H1 (cell line): ENCODE data around the gene NME1. TPM values are rescaled to one million over a fixed set of nuclear protein-coding genes. Genes with fewer than 3 reads are reported as not detected.

Experiments
- CTCF ChIA-PET: fragments of 300-600 bp; sonication (Branson Sonifier 250); formaldehyde crosslinking; loops from one replicate; lab custom pipeline; 2021; ENCODE audit not compliant: partially characterized antibody; lab: Charles Lee
- POLR2A ChIA-PET: fragments of 300-600 bp; sonication (Branson Sonifier 250); formaldehyde crosslinking; loops from one replicate; lab custom pipeline; 2021; ENCODE audit warnings: inconsistent platforms; ENCODE audit not compliant: partially characterized antibody; lab: Charles Lee
- DNase-seq, 2 experiments: peaks; one replicate each; pipeline versions ENCODE4 v3.0.0 to v3.0.0-alpha.2; 2010 to 2022; ENCODE audit warnings: low spot score in 2 of 2, low read depth in 1 of 2, mixed read lengths in 1 of 2
- FAIRE-seq: peaks from 2 replicates; lab custom pipeline; 2011; peaks lifted over from hg19 to GRCh38; lab: Jason Lieb, UNC
- H2AFZ ChIP-seq: 2 replicates; pipeline ENCODE4 v1.8.1; 2012; ENCODE audit warnings: low read length, inconsistent platforms
- H2AK5ac ChIP-seq: 2 replicates; pipeline ENCODE4 v1.6.1; 2013; ENCODE audit warnings: low read depth, low read length
- H2BK120ac ChIP-seq: replicated peaks from 2 replicates; pipeline ENCODE3; 2013; ENCODE audit warnings: low read depth, low read length, inconsistent platforms
- H2BK12ac ChIP-seq: 2 replicates; pipeline ENCODE4 v1.6.1; 2013; ENCODE audit warnings: low read depth, low read length
- H2BK15ac ChIP-seq: 2 replicates; pipeline ENCODE4 v1.6.1; 2013; ENCODE audit warnings: low read length
- H2BK20ac ChIP-seq: 2 replicates; pipeline ENCODE4 v1.6.1; 2013; ENCODE audit warnings: low read length
- H2BK5ac ChIP-seq: 2 replicates; pipeline ENCODE4 v1.6.1; 2013; ENCODE audit warnings: low read depth, low read length
- H3K14ac ChIP-seq: 2 replicates; pipeline ENCODE4 v1.6.1; 2013; ENCODE audit warnings: inconsistent platforms; ENCODE audit not compliant: insufficient read length
- H3K18ac ChIP-seq: 2 replicates; pipeline ENCODE4 v1.6.1; 2013; ENCODE audit warnings: low read length; ENCODE audit errors: extremely low read depth
- H3K23ac ChIP-seq: 2 replicates; pipeline ENCODE4 v1.6.1; 2013; ENCODE audit warnings: inconsistent platforms; ENCODE audit not compliant: insufficient read length
- H3K23me2 ChIP-seq: 2 replicates; pipeline ENCODE4 v1.6.1; 2013; ENCODE audit warnings: low read depth, low read length
- H3K27ac ChIP-seq: 2 replicates; pipeline ENCODE4 v1.6.1; 2011; ENCODE audit warnings: low read depth, low read length, inconsistent platforms
- H3K27me3 ChIP-seq, 4 experiments: replicated peaks in 1 of 4; 1 replicate in 1 of 4; 2 replicates in 3 of 4; pipeline versions ENCODE4 v1.6.1 to v1.8.1; 2011 to 2013; ENCODE audit warnings: low read length in 3 of 4, mild to moderate bottlenecking in 3 of 4, inconsistent platforms in 2 of 4, mixed read lengths in 2 of 4, moderate library complexity in 1 of 4; ENCODE audit not compliant: control insufficient read depth in 3 of 4, insufficient read depth in 3 of 4; ENCODE audit errors: extremely low read depth in 1 of 4
- H3K36me3 ChIP-seq, 4 experiments: 2 replicates each; pipeline versions ENCODE4 v1.6.1 to v1.8.1; 2011 to 2013; ENCODE audit warnings: mild to moderate bottlenecking in 4 of 4, low read length in 3 of 4, moderate library complexity in 2 of 4, control low read depth in 1 of 4, inconsistent platforms in 1 of 4; ENCODE audit not compliant: insufficient read depth in 4 of 4, control insufficient read depth in 2 of 4
- H3K4ac ChIP-seq: replicated peaks from 2 replicates; pipeline ENCODE3; 2013; ENCODE audit warnings: low read length, low read depth, mixed read lengths, inconsistent platforms; ENCODE audit not compliant: insufficient read length
- H3K4me1 ChIP-seq, 4 experiments: replicated peaks in 1 of 4; 1 replicate in 1 of 4; 2 replicates in 3 of 4; pipeline versions ENCODE4 v1.6.1 to v1.8.1; 2011 to 2013; ENCODE audit warnings: low read length in 3 of 4, inconsistent platforms in 2 of 4, mixed read lengths in 1 of 4; ENCODE audit not compliant: insufficient read depth in 4 of 4, control insufficient read depth in 3 of 4
- H3K4me2 ChIP-seq, 2 experiments: 2 replicates each; pipeline versions ENCODE4 v1.6.1 to v1.8.1; 2011 to 2013; ENCODE audit warnings: low read depth in 2 of 2, low read length in 2 of 2, control low read depth in 1 of 2, inconsistent platforms in 1 of 2, mild to moderate bottlenecking in 1 of 2; ENCODE audit not compliant: insufficient read depth in 1 of 2
- H3K4me3 ChIP-seq, 4 experiments: fragments of 200-600, 300-600 bp in 1 of 4; sonication (generic), shearing (Covaris generic), sonication (Bioruptor Twin) in 1 of 4; 2 replicates each; pipeline versions ENCODE4 v1.5.1 to v1.8.1; 2011 to 2016; ENCODE audit warnings: low read length in 4 of 4, low read depth in 3 of 4, control low read depth in 2 of 4, inconsistent platforms in 2 of 4, mild to moderate bottlenecking in 2 of 4, mixed read lengths in 1 of 4, moderate library complexity in 1 of 4; ENCODE audit not compliant: insufficient read depth in 2 of 4; ENCODE audit errors: extremely low read depth in 1 of 4
- H3K56ac ChIP-seq: replicated peaks from 2 replicates; pipeline ENCODE3; 2013; ENCODE audit warnings: low read depth, mild to moderate bottlenecking, mixed read lengths, low read length, inconsistent platforms; ENCODE audit not compliant: insufficient read length
- H3K79me1 ChIP-seq: 2 replicates; pipeline ENCODE4 v1.6.1; 2013; ENCODE audit warnings: low read depth, low read length, control low read depth
- H3K79me2 ChIP-seq, 2 experiments: 2 replicates each; pipeline versions ENCODE4 v1.6.1 to v1.8.1; 2012 to 2013; ENCODE audit warnings: low read length in 2 of 2, mild to moderate bottlenecking in 2 of 2, inconsistent platforms in 1 of 2; ENCODE audit not compliant: insufficient read depth in 2 of 2, control insufficient read depth in 1 of 2
- H3K9ac ChIP-seq, 4 experiments: replicated peaks in 1 of 4; 1 replicate in 1 of 4; 2 replicates in 3 of 4; pipeline versions ENCODE4 v1.6.1 to v1.8.1; 2011 to 2013; ENCODE audit warnings: low read depth in 3 of 4, low read length in 3 of 4, control low read depth in 2 of 4, mild to moderate bottlenecking in 2 of 4, moderate library complexity in 2 of 4, inconsistent platforms in 1 of 4; ENCODE audit errors: extremely low read depth in 1 of 4
- H3K9me3 ChIP-seq, 2 experiments: 2 replicates each; pipeline versions ENCODE4 v1.6.1 to v1.8.1; 2012 to 2013; ENCODE audit warnings: mild to moderate bottlenecking in 2 of 2, moderate library complexity in 2 of 2, control low read depth in 1 of 2, inconsistent platforms in 1 of 2, low read depth in 1 of 2, low read length in 1 of 2, mixed read lengths in 1 of 2; ENCODE audit not compliant: insufficient read depth in 2 of 2
- H4K20me1 ChIP-seq, 2 experiments: replicated peaks in 1 of 2; 2 replicates each; pipeline versions ENCODE3 to v1.8.1; 2011 to 2013; ENCODE audit warnings: inconsistent platforms in 2 of 2, low read length in 2 of 2, mild to moderate bottlenecking in 1 of 2; ENCODE audit not compliant: insufficient read depth in 2 of 2, control insufficient read depth in 1 of 2
- H4K5ac ChIP-seq: 2 replicates; pipeline ENCODE4 v1.6.1; 2013; ENCODE audit warnings: low read length, low read depth, mixed read lengths, inconsistent platforms; ENCODE audit not compliant: insufficient read length
- H4K8ac ChIP-seq: 2 replicates; pipeline ENCODE4 v1.8.0; 2013; ENCODE audit warnings: mild to moderate bottlenecking, moderate library complexity, low read length, inconsistent platforms; ENCODE audit not compliant: insufficient read depth; ENCODE audit errors: extremely low read depth
- H4K91ac ChIP-seq: replicated peaks from 2 replicates; pipeline ENCODE3; 2013; ENCODE audit warnings: low read length, mixed read lengths, inconsistent platforms; ENCODE audit not compliant: insufficient read length
- ASH2L ChIP-seq: fragments of 200-600, 300-600 bp; sonication (generic); IDR thresholded peaks from one replicate; pipeline ENCODE4 v1.7.1; 2017; ENCODE audit warnings: low read length
- CBX5 ChIP-seq: fragments of 300-800, 300-1000 bp; sonication (generic); IDR thresholded peaks from 2 replicates; pipeline ENCODE4 v1.7.1; 2016; ENCODE audit warnings: antibody characterized with exemption, low read length, low read depth
- EP300 ChIP-seq, 2 experiments: IDR thresholded peaks; 1 replicate in 1 of 2; 2 replicates in 1 of 2; pipeline ENCODE4 v1.6.1; 2011 to 2012; ENCODE audit warnings: low read depth in 2 of 2, low read length in 2 of 2, mild to moderate bottlenecking in 2 of 2, borderline replicate concordance in 1 of 2, inconsistent platforms in 1 of 2, moderate library complexity in 1 of 2
- HDAC2 ChIP-seq, 2 experiments: fragments of 300-600 bp in 1 of 2; sonication (generic) in 1 of 2; IDR thresholded peaks; 2 replicates each; pipeline ENCODE4 v1.6.1; 2011 to 2012; ENCODE audit warnings: low read depth in 2 of 2, low read length in 2 of 2, mild to moderate bottlenecking in 2 of 2, moderate library complexity in 2 of 2, borderline replicate concordance in 1 of 2, inconsistent platforms in 1 of 2
- PHF8 ChIP-seq: fragments of 200-600 bp; sonication (generic); conservative IDR thresholded peaks from 2 replicates; pipeline ENCODE4 v1.7.1; 2012; ENCODE audit warnings: low read depth, mild to moderate bottlenecking, inconsistent platforms, low read length, moderate library complexity
- SIN3A ChIP-seq, 2 experiments: IDR thresholded peaks in 1 of 2; conservative IDR thresholded peaks in 1 of 2; 2 replicates each; pipeline ENCODE4 v1.6.1; 2011 to 2012; ENCODE audit warnings: low read length in 2 of 2, improper control_type of control experiment in 1 of 2, low read depth in 1 of 2, mild to moderate bottlenecking in 1 of 2
- TBP ChIP-seq: IDR thresholded peaks from 2 replicates; pipeline ENCODE4 v1.6.1; 2011; ENCODE audit warnings: low read depth, low read length, improper control_type of control experiment
- TEAD4 ChIP-seq: IDR thresholded peaks from 2 replicates; pipeline ENCODE4 v1.6.1; 2012; ENCODE audit warnings: low read depth, low read length, inconsistent platforms, mixed read lengths
- WGBS, 2 experiments: shearing (Covaris generic) in 1 of 2; methylation state at CpG; one replicate each; pipeline versions ENCODE4 v1.1.6 to v1.1.7; 2013 to 2015; ENCODE audit warnings: low lambda C conversion rate in 2 of 2, mixed read lengths in 2 of 2, inconsistent platforms in 1 of 2, low coverage in 1 of 2, missing lambda C conversion rate in 1 of 2; ENCODE audit not compliant: insufficient replicate concordance in 2 of 2, insufficient coverage in 1 of 2, insufficient read length in 1 of 2; ENCODE audit errors: extremely low coverage in 1 of 2, missing lambda C conversion rate in 1 of 2; 5-methylcytosine and 5-hydroxymethylcytosine counted together
- polyA plus RNA-seq, 7 experiments: library from polyadenylated mRNA; depleted of rRNA in 3 of 7; stranded (reverse) in 5 of 7; unstranded in 2 of 7; fragments of >200 nt in 5 of 7; fragments of 200-250 nt in 2 of 7; gene quantifications; 1 replicate in 5 of 7; 2 replicates in 1 of 7; 4 replicates in 1 of 7; pipeline versions ENCODE4 v1.2.1 to v1.2.3, GENCODE V29; 2011 to 2013; ENCODE audit warnings: missing spikeins in 2 of 7, mixed read lengths in 2 of 7
- total RNA-seq: library from RNA; stranded (reverse); fragmentation: NEBNext Ultra II Directional; extraction: Animal tissue kit (Norgen Biotek cat#: 25700); gene quantifications from 2 replicates; pipeline ENCODE4 v1.2.1, GENCODE V29; 2021

NME1 gene
- total and polyA plus RNA-seq, 2 of the 8 experiments (the other 6 are each of a cell fraction or from before 2014, with no cell fraction given): 307 to 380 TPM

DNA sequence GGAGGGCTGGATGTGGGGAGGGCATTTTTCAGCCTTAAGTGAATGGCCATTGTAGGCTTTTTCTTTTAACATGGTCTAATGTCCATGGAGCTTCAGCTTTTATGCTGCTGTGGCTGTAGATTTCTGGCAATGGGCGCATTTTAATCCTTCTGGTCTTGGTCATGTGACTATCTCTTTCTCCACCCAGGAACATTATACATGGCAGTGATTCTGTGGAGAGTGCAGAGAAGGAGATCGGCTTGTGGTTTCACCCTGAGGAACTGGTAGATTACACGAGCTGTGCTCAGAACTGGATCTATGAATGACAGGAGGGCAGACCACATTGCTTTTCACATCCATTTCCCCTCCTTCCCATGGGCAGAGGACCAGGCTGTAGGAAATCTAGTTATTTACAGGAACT is 8.2 kb downstream of the NME1 start:
- Histone ChIP-seq H2BK5ac (no peak overlapping the region), H2AFZ (no peak overlapping the region), H4K5ac (no peak overlapping the region), H4K20me1 (peaks cover 0 to 6% of the 10 kb centered on the region in 2 experiments), H2AK5ac (no peak overlapping the region), H3K23ac (no peak overlapping the region), H3K79me2 (peaks cover 0 to 25% of the 10 kb centered on the region in 2 experiments; a peak in 2 of 4 replicates), H2BK20ac (no peak overlapping the region), H2BK15ac (no peak overlapping the region), H3K18ac (no peak overlapping the region), H3K14ac (no peak overlapping the region), H2BK12ac (no peak overlapping the region), H3K23me2 (peaks cover 9% of the 10 kb centered on the region), H3K4me2 (no peak overlapping the region), H3K27ac (no peak overlapping the region), H3K56ac (no peak overlapping the region), H3K27me3 (no peaks in the 10 kb centered on the region), H3K79me1 (peaks cover 5% of the 10 kb centered on the region), H4K91ac (no peak overlapping the region), H2BK120ac (no peak overlapping the region), H3K4ac (no peak overlapping the region), H3K9ac (no peak overlapping the region), H3K4me1 (peaks cover 0 to 9% (median 2%) of the 10 kb centered on the region in 4 experiments; a peak in 4 of 7 replicates), H4K8ac (no peak overlapping the region), H3K36me3 (peaks cover 26 to 50% (median 43%) of the 10 kb centered on the region in 4 experiments), H3K9me3 (no peaks in the 10 kb centered on the region), H3K4me3 (no peak overlapping the region)
- 77% methylated on average over 3 of the region's 3 CpGs; no CpG with 5 or more reads in 1 of the 2 experiments for WGBS, 2 experiments
- DNase-seq (no peak), FAIRE-seq (no peak)
- TF ChIP-seq CBX5 (no peak), TBP (no peak), ASH2L (no peak), PHF8 (no peak), SIN3A (conservative IDR thresholded peaks at IDR 0.05 in 1 of 2, IDR thresholded peaks at IDR 0.05 in 1 of 2; ENCODE audit: low read depth in 1 of 2, low read length in 2 of 2) (0 out of 4 replicates have a peak, but pooled peaks of 1 of the 2 experiments have one; percentile 28), TEAD4 (no peak), EP300 (IDR thresholded peaks at IDR 0.05; ENCODE audit: borderline replicate concordance in 1 of 2, low read depth in 2 of 2, low read length in 2 of 2) (no peak), HDAC2 (IDR thresholded peaks at IDR 0.05; ENCODE audit: borderline replicate concordance in 1 of 2, low read depth in 2 of 2, low read length in 2 of 2) (no peak)
- ChIA-PET CTCF (interaction anchor here (1.4 kb wide), 1 partner anchor 159 kb away, joined by 3 read pairs; no protein-coding TSS in a partner anchor), POLR2A (interaction anchor here (1.6 to 6.0 kb wide), 4 partner anchors 8 to 26 kb away, joined by 4 to 82 read pairs (median 30); partner anchors contain the start of gene NME1)
